ENCODE results near the gene SLAMF6.
"Not testable (repeated sequence)": the region's sequence is repeated elsewhere in the genome, so short reads cannot be mapped to it uniquely, and the experiment has no call there.

The SLAMF6 gene

DNA sequence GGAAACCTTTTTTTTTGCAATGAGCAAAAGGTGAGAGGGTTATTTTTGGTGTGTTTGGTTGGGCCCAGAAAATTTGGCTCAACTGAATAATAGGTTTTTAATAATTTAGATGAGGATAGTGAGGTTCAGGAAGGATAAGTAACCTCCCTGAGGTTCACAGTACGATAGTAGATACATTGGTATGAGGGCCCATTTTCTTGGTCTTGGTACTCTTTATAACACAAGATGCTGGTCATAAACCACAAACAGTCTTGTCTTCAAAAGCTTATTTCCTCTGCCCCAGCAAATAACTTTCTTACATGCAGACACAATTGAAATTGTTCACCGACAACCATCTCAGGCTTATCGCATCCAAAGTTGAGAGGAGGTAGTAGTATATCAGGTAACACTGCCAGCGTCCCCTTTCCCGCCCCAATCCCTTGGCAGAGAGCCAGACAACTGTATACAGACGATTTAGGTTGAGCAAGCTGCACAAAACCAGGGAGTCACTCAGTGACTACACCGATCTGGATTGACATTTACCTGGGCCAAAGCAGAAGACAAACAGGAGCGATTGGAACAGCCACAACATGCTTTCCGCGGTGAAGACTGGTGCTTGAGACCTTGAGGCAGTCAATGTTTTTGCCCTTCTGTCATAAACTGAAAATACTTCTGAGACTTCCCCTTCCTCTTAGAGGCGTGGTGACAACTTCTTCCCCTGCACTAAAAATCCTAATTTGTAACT is at the start of gene SLAMF6:
Gene SLAMF6, minus strand, starts transcription at position 634 of the 724 bp plus-strand sequence. Its CDS starts 63 bp downstream, at position 571.
- DNase-seq: no peak

GRCh38 chr1:160570840-160571239 is 47.8 kb upstream of the SLAMF6 start:
- DNase-seq: no peak

DNA sequence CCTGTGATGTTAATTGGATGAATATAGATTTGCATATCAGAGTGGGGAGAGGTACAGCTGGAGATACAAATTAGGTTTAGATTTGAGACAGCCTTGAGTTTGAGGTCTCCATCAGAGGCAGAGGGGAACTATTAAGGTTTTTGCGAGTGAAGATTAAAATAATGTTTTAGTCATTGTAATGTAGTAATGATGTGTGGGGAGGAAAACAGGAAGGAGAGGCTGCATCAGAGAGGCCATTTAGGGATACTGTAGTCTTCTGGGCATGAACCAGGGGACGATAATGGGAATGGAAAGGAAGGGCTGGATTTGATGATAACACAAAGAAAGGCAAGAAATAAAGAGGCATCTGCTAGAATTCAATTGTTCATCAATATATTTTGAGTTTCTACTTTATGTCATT is 46.8 kb upstream of the SLAMF6 start:
- DNase-seq: no peak

DNA sequence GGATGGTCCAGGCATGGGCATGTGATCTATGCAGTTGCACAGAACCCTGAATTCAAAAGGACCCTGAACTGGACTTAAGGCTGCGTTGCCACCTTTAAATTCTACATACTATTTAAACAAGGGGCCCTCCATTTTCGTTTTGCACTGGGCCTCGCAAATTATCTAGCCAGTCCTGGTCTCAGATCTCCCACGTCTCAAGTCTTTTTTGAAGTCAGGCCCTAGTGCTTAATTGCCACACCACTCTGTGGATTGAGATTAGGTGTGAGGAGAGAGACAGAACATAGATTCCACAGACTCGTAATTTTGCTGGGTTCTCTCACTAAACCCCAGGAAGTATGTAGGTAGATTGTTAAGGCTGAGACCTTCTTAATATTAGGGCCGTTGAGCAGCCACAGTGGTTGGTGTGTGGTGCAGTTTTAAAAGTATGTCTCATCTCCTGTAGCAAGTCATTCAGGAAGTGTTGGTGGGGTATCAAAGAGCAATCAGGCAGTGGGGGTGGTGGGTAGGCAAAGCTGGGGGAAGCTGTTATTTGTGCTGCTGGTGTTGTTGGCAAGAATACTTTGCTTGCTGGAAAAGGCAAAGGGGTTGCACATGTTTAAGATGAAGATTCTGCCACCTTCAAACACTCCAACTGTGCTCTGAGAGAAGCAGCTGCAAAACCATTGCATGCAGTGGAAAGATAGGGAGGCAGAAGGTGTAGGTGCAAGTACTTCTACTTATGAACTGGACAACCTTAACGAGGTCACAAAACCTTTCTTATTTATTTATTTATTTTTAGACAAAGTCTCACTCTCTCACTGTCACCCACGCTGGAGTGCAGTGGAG is 45.0 kb upstream of the SLAMF6 start:
- no peak for DNase-seq

GRCh38 chr1:160567341-160567740 is 44.3 kb upstream of the SLAMF6 start:
- DNase-seq: no peak

GRCh38 chr1:160565564-160565963 is 42.5 kb upstream of the SLAMF6 start:
- DNase-seq: no peak

DNA sequence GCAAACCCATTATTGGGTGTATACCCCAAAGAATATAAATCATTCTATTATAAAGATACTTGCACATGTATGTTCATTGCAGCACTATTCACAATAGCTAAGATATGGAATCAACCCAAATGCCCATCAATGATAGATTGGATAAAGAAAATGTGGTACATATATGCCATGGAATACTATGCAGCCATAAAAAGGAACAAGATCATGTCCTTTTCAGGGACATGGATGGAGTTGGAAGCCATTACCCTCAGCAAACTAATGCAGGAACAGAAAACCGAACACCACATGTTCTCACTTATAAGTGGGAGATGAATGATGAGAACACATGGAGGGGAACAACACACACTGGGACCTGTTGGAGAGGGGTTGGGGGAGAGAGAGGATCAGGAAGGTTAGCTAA is 40.2 kb upstream of the SLAMF6 start:
- not testable (repeated sequence) for DNase-seq

DNA sequence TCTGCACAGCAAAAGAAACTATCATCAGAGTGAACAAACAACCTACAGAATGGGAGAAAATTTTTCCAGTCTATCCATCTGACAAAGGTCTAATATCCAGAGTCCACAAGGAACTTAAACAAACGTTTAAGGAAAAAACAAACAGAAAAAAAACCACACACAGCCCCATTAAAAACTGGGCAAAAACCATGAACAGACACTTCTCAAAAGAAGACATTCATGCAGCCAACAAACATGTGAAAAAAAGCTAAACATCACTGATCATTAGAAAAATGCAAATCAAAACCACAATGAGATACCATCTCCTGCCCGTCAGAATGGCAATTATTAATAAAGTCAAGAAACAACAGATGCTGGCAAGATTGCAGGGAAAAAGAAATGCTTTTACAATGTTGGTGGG is 39.7 kb upstream of the SLAMF6 start:
- not testable (repeated sequence) for DNase-seq

GRCh38 chr1:160560806-160561205 is 37.8 kb upstream of the SLAMF6 start:
- no peak for DNase-seq

- no peak for DNase-seq
These were observed 37.1 kb upstream of the SLAMF6 start for GRCh38 chr1:160560045-160560705.

- DNase-seq: not testable (repeated sequence)
These were observed 36.4 kb upstream of the SLAMF6 start for GRCh38 chr1:160559437-160559836.

DNA sequence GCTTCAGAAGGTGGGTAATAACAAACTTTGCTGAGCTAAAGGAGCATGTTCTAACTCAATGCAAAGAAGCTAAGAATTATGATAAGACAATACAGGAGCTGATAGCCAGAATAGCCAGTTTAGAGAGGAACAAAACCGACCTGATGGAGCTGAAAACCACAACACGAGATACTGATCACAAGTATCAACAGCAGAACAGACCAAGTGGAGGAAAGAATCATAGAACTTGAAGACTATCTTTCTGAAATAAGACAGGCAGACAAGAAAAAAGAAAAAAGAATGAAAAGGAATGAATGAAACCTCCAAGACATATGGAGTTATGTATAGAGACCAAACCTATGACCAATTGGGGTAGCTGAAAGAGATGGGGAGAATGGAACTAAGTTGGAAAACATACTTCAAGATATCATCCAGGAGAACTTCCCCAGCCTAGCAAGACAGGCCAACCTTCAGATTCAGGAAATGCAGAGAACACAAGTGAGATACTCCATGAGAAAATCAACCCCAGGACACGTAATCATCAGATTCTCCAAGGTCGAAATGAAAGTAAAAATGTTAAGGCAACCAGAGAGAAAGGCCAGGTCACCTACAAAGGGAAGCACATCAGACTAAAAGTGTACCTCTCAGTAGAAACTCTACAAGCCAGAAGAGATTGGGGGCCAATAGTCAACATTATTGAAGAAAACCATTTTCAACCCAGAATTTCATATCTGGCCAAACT is 35.8 kb upstream of the SLAMF6 start:
- DNase-seq: no peak

DNA sequence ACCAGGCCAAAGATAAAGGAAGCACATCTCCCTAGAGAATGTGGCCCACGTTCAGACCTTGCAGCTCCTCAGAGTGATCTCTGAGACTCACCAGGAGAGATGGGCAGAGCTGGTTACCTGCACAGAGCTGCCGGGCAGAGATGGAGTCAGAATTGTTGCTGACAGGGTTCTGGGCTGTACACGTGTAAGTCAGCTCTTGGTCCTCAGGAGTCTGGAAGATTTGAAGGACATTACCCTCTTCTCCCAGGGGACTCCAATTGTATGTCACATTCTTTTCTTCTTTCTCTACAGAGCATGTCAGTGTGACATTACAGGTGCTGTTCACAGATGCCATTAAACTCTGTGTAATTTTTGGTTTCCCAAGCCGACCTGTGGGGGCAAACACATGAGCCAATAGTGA is 30.7 kb upstream of the SLAMF6 start:
- DNase-seq: no peak

GRCh38 chr1:160552425-160552824 is 29.4 kb upstream of the SLAMF6 start:
- DNase-seq: no peak

DNA sequence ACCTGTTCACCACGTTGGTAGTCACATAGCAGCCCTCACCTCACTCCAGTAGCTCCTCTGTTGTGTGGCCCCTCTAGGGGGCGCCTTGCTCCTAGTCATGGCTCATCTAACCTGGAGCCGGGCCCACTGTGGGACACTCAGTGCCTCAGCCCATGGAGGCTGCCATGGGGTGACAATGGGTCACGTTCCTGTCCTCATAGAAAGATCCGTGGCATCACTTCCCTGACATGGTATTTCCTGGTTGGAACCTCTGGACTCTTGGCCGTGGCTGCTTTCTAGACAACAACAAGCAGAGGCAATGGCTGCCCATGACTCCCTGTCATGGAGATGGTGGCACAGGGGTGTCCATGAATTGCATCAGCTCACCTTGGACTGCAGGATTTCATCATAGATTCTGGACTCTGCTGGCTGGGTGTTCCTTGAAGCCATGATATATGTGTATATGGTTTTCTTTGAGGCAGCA is 27.5 kb upstream of the SLAMF6 start:
- no peak for DNase-seq

GRCh38 chr1:160549665-160550006 is 26.6 kb upstream of the SLAMF6 start:
- no peak for DNase-seq

- DNase-seq: peak; percentile 73
These were observed 26.1 kb upstream of the SLAMF6 start for GRCh38 chr1:160548960-160549664.

- peak; percentile 2 for DNase-seq
These were observed 25.1 kb upstream of the SLAMF6 start for GRCh38 chr1:160548183-160548582.

DNA sequence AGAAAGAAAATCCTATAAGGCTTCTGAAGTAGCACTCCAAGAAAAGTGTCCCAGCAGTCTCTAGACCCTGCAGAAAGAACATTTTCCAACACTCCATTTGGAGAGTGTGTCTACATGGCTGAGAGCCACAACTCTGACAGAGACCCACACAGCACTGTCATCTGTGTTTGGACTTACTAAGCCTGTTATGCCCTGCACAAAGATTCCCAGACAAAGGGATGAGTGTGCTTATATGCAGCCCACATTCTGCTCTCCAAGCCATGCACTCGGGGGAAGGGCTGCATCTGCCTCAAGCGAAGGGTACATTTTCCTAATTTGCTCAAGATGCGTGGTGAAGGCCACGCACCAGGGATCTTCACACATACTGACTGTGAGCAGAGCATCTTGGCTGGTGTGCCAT is 24.4 kb upstream of the SLAMF6 start:
- peak; percentile 12 for DNase-seq

- DNase-seq: no peak
These were observed 23.9 kb upstream of the SLAMF6 start for GRCh38 chr1:160546942-160547341.

DNA sequence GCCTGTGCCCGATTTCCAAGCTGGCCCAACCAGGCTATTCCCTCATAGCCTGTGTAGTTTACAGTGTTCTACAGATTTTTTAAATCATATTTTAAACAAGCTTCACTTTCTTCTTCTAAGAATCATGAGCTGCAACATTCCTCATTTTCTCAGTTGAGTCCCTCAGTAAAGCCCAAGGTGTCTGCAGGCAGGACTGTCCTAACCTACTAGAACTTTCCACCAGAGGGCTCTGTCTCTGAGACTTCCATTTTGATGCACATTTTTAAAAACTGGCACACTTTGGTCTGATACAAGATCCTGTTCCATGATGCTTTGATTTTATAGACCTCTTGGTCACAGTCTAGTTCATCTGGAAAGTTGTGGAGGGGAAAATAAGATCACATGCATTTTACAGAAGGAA is 21.6 kb upstream of the SLAMF6 start:
- peak; percentile 14 for DNase-seq

- no peak for DNase-seq
These were observed 19.4 kb upstream of the SLAMF6 start for GRCh38 chr1:160542303-160542945.

Measured in eye (tissue), 1 donor.